ENCODE measurements around the gene PITPNM3.
A peak's percentile ranks its signal among the peaks of the same experiment; 100 is the strongest.

Gene PITPNM3

DNA sequence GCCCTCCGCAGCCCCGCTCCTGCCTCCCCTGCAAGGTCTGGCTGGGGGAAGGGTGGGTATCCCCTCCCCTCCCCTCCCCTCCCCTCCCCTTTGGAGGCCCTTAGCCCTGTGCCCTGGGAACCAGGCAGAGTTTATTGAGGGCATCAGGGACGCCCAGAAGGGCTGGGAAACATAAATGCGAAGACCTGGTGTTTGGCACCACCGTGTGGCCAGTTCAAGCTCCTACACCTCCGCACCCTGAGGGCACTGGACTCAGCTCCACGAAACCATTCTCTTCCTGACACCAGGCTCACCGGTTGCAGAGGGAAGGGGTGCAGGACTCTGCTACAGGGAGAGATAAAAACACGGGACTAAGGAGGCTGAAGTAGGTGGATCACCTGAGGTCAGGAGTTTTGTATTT lies 120.4 kb downstream of the PITPNM3 start:
- peak; percentile 69 for DNase-seq

DNA sequence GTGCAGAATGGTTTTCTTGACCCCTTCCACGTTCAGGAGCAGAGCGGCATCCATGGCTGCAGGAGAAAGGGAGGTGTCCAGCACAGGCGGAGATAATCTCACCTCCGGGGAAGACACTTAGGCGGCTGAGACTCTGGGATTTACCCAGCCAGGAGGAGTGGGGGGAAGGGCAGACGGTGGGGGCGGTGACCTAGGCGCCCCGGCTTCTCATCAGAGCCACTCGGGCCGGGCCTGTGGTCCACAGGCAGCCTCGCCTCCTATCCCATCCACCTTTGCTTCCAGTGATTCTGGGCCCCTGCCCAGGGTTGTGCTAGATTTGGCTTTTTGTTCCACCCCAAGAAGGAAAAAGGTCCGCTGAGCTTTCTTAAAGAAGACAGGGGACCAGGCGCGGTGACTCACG lies 121.3 kb downstream of the PITPNM3 start, which contains the start of gene AIPL1:
AIPL1 (minus strand) TSS at position 71 of the 400 bp plus-strand sequence; CDS start at position 54, 17 bp downstream.
- no peak for DNase-seq

GRCh38 chr17:6430769-6431168 lies 125.6 kb downstream of the PITPNM3 start:
- DNase-seq, result no peak

GRCh38 chr17:6429266-6429665 lies 127.1 kb downstream of the PITPNM3 start:
- DNase-seq, result no peak

DNA sequence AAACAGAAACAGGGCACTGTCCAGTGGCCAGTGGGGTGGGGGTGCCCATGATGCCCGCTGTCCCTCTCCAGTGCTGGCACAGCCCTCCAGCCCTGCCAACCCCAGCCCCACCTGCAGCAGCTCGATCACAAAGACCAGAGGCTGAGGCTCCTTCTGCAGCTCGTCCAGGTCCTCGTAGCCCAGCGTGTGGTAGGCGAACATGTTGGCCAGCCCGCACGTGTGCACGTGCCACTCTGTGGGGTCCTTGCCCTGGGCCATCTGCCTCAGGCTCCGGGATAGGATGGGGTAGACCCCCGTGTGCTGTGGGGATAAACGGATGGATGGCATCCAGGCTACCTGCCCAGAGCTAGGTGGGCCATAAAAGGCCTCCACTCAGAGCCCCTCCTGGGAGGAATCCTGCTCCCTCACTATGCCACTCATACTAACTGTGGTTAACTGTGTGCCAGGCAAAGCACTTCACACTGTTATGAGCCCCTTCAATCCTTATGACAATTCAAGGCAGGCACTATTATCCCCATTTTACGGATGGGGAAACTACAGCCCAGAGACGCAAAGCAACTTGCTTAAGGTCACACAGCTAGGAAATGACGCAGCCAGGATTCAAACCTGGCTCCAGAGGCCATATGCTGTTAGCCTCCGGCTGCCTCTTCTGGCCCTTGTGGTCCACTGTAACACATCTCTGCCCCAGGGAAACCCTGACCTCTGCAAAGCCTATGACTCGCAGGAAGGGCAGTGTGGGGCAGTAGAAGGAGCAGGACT lies 128.0 kb downstream of the PITPNM3 start:
- DNase-seq, result no peak

- peak; percentile 48 for DNase-seq
Observed at GRCh38 chr17:6427279-6427781, 129.0 kb downstream of the PITPNM3 start.

GRCh38 chr17:6426356-6427101 lies 129.8 kb downstream of the PITPNM3 start:
- no peak for DNase-seq

GRCh38 chr17:6425407-6425806 lies 130.9 kb downstream of the PITPNM3 start:
- DNase-seq, result no peak

DNA sequence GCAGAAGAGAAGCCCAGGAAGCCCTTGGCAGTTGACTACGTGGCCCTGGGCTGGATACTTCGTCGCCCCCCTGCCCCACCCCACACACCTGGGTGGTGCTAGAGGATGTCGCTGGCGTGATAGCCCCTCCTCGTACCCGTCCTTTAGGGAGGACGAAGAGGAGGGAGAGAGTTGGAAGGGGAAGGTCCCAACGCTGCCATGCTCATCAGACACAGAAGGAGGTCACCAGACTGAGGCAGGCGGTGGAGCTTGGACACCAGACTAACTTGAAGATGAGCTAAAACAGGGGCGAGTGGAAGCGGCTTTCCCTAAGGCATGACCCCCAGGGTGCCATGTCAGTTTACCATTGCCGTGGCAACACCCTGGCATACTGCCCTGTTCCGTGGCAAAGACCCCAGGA lies 132.4 kb downstream of the PITPNM3 start:
- DNase-seq, result no peak

DNA sequence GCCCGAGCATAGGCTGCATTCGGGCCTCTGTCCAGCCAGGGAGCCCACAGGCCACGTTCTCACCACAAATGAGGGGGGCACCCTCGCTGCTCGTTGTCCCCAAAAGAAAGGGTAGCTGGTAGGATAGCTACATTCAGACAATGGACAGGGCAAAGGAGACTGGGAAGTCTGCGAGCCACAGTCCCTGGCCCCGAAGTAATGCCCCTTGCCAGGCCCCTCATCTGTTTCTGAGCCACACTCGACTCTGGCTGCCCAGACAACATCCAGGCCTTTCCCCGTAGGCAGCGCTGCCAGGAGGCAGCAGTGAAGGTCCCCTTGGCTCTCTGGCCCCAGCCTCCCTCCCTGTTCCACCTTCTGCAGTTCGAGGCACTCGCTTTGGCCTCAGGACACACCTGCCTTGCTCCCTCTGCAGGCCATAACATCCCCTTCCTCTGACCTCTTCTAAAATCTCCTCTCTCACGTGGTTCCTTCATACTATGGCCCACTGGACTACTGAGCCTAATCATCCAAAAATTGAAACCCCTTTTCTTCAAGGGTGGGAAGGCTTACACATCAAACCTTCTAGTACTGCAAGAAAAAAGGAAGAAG lies 133.6 kb downstream of the PITPNM3 start:
- no peak for DNase-seq

GRCh38 chr17:6421700-6422604 lies 134.4 kb downstream of the PITPNM3 start:
- peak; percentile 80 for DNase-seq

- DNase-seq, result peak; percentile 35
Observed at GRCh38 chr17:6420173-6420641, 136.1 kb downstream of the PITPNM3 start.

- no peak for DNase-seq
Observed at GRCh38 chr17:6415616-6416015, 140.7 kb downstream of the PITPNM3 start.

DNA sequence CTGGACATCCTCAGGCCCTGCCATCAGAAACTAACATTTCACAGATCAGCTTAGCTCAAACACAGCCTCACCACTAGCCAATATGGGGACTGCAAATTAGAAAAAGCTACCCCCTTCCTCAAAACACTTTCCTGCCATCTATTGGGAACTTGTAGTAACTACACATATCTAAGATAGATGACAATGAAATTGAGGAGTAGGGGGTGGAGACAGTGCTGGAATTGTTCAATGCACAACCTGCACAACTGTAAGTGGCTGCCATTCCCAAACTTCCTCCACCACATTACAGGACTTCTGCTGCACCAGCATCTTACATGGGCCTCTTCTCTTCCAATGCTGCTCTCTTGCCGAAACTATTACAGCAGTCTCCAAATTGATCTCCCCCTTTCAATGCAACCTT lies 143.3 kb downstream of the PITPNM3 start:
- DNase-seq, result no peak

GRCh38 chr17:6408735-6409134 lies 147.6 kb downstream of the PITPNM3 start:
- DNase-seq, result no peak

DNA sequence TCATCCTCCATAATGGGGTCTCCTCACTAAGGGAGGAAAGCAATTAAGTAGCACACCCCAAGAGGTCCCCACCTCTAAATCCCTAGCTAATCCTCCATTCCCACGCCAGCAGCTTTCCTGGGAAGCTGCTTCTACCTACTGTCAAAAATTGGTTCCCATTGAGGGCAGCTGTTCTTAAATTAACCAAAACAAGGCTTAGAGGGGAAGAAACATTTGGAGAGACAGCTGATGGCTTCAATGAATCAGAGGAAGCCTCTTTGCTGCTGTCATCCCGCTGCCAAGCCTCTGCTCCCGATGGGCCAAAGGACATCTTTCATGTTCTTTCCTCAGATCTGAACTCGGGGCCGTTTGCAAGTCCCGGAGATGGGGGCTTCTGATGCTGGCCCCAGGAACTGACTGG lies 148.1 kb downstream of the PITPNM3 start:
- no peak for DNase-seq

DNA sequence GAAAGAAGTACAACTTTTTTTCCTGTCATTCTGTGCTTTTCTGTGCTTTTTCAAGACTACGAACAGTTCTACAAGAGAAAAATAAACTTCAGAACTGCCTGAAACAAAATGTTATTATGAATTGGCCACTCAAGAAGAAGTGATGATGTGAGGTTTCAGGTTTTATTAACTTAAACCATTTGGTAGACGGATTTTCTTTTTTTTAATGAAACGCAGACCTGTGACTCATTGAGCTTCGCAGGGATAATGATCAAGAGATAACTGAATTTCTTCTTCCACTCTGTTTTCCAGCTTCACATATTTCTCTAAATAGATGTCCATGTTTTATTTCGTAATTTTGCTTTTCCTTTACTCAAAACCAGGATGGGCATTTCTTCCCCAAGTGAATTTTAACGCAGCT lies 154.1 kb downstream of the PITPNM3 start:
- DNase-seq, result no peak
